Measurements from ENCODE around the gene FAM200C.

- no peak for TF ChIP-seq POLR2A (IDR thresholded peaks at IDR 0.05; ENCODE audit: low read length)
- no peak for TF ChIP-seq GATA1 (IDR thresholded peaks at IDR 0.05; ENCODE audit: low read depth, low read length)
Observed at GRCh38 chr5:160348080-160348479, 51.8 kb downstream of the FAM200C start.
